Caco-2 (cell line): Measurements from ENCODE around the gene CLTC. TPM values are rescaled to one million over a fixed set of nuclear protein-coding genes. Genes with fewer than 3 reads are reported as not detected.

ENCODE experiments used
- BruUV-seq: library from RNA; stranded (reverse); fragments of 400-500 nt; replicated peaks from 2 replicates; lab custom pipeline; 2021; lab: Mats Ljungman, UMichigan
- CTCF ChIA-PET: fragments of 300-600 bp; sonication (Branson Sonifier 250); formaldehyde crosslinking; loops from one replicate; lab custom pipeline; 2022; ENCODE audit warnings: antibody characterized with exemption; lab: Charles Lee
- POLR2A ChIA-PET: fragments of 300-600 bp; sonication (Branson Sonifier 250); formaldehyde crosslinking; loops from one replicate; lab custom pipeline; 2022; ENCODE audit warnings: antibody characterized with exemption; lab: Charles Lee
- DNase-seq, 2 experiments: peaks; one replicate each; pipeline versions ENCODE4 v3.0.0 to v3.0.0-alpha.2; 2020 to 2022
- H3K27me3 ChIP-seq: replicated peaks from 2 replicates; pipeline ENCODE4 v1.6.0; 2011; ENCODE audit warnings: low read length; ENCODE audit not compliant: control insufficient read depth, insufficient read depth
- H3K36me3 ChIP-seq: 2 replicates; pipeline ENCODE4 v1.5.1; 2011; ENCODE audit warnings: low read length; ENCODE audit not compliant: control insufficient read depth, insufficient read depth
- H3K4me1 ChIP-seq: fragments of 250-450 bp; sonication (Bioruptor Pico); 2 replicates; pipeline ENCODE4 v1.5.1; 2020; ENCODE audit warnings: mild to moderate bottlenecking
- H3K4me3 ChIP-seq: 2 replicates; pipeline ENCODE4 v1.5.1; 2011; ENCODE audit warnings: low read depth, mild to moderate bottlenecking, control low read depth, low read length
- H3K9me3 ChIP-seq: fragments of 250-450 bp; sonication (Bioruptor Pico); 2 replicates; pipeline ENCODE4 v1.5.1; 2020; ENCODE audit warnings: mild to moderate bottlenecking, moderate library complexity
- H3K27ac Mint-ChIP-seq: one replicate; pipeline ENCODE4 v1.8.0; 2022; ENCODE audit warnings: mixed read lengths; ENCODE audit not compliant: unreplicated experiment
- H3K27me3 Mint-ChIP-seq: one replicate; pipeline ENCODE4 v1.8.0; 2022; ENCODE audit warnings: mixed read lengths; ENCODE audit not compliant: insufficient read depth, unreplicated experiment
- H3K36me3 Mint-ChIP-seq: one replicate; pipeline ENCODE4 v1.8.0; 2022; ENCODE audit warnings: mild to moderate bottlenecking, mixed read lengths; ENCODE audit not compliant: insufficient read depth, unreplicated experiment
- H3K4me1 Mint-ChIP-seq: one replicate; pipeline ENCODE4 v1.8.0; 2022; ENCODE audit warnings: low read depth, mixed read lengths; ENCODE audit not compliant: unreplicated experiment
- H3K4me3 Mint-ChIP-seq: one replicate; pipeline ENCODE4 v1.8.0; 2022; ENCODE audit warnings: mild to moderate bottlenecking, moderate library complexity, mixed read lengths; ENCODE audit not compliant: unreplicated experiment
- H3K9me3 Mint-ChIP-seq: one replicate; pipeline ENCODE4 v1.8.0; 2022; ENCODE audit warnings: mixed read lengths; ENCODE audit not compliant: unreplicated experiment
- CTCF ChIP-seq, 2 experiments: fragments of 200-600 bp in 1 of 2; IDR thresholded peaks; 1 replicate in 1 of 2; 2 replicates in 1 of 2; pipeline versions ENCODE4 v1.5.1 to v1.8.0; 2011 to 2022; ENCODE audit warnings: antibody characterized with exemption in 1 of 2, control low read depth in 1 of 2, inconsistent platforms in 1 of 2, low read depth in 1 of 2, low read length in 1 of 2, mild to moderate bottlenecking in 1 of 2, moderate library complexity in 1 of 2; ENCODE audit not compliant: insufficient read depth in 1 of 2, severe bottlenecking in 1 of 2, unreplicated experiment in 1 of 2
- intact Hi-C: fragments of 100-400 bp; cut with micrococcal nuclease; formaldehyde crosslinking; loops from one replicate; pipeline ENCODE4 v1.10.0; 2022; ENCODE audit not compliant: unreplicated experiment
- total RNA-seq: library from RNA; stranded (reverse); gene quantifications from 2 replicates; pipeline ENCODE4 v1.2.3, GENCODE V29; 2022

The CLTC gene
- total RNA-seq, 1 experiment from 2014 or later = 289 TPM

DNA sequence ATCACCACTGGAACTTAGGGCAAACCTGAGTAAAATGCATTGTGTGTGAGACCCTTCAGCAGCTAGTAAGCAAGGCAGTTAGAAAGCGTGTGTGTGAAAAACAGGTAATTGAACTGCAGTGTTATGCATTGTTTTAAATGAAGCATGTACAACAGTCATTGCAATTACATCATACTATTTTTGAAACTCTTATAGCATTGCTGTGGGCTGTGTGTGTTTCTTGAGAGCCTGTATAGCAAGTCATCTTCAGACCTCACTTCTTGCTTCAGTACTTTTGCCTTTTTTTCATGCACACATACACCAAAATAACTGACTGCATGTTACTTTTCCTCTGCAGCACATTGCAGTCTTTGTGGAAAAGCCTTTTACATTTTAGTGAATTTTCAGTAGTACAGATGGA lies 68.3 kb downstream of the CLTC start:
- CTCF ChIA-PET = no interaction called here
- H3K27ac Mint-ChIP-seq = peak overlapping the region; percentile 22

GRCh38 chr17:59688496-59688895 lies 68.8 kb downstream of the CLTC start:
- no peak overlapping the region for H3K4me3 ChIP-seq
- Mint-ChIP-seq H3K4me3 (no peak overlapping the region), H3K36me3 (peaks cover 100% of the 10 kb centered on the region), H3K4me1 (no peaks in the 10 kb centered on the region), H3K9me3 (no peaks in the 10 kb centered on the region), H3K27ac (no peak overlapping the region), H3K27me3 (no peaks in the 10 kb centered on the region)
- peaks cover 3% of the 10 kb centered on the region; the same call in 1 of the 2 replicates for H3K36me3 ChIP-seq
- CTCF ChIA-PET = no interaction called here
- H3K27me3 ChIP-seq = no peaks in the 10 kb centered on the region
- intact Hi-C loops = no loop called here
- POLR2A ChIA-PET = no interaction called here
- H3K9me3 ChIP-seq = no peaks in the 10 kb centered on the region
- BruUV-seq = no TSS peak
- DNase-seq = no peak
- TF ChIP-seq CTCF (IDR thresholded peaks at IDR 0.05; ENCODE audit: insufficient read depth in 1 of 2, low read depth in 1 of 2, low read length in 1 of 2, severe bottlenecking in 1 of 2, unreplicated experiment in 1 of 2) = no peak
- H3K4me1 ChIP-seq = no peaks in the 10 kb centered on the region

More for the DNA sequence above, 68.3 kb downstream of the CLTC start:
- BruUV-seq = no TSS peak
- no peak for DNase-seq
- Histone ChIP-seq H3K4me1 (no peaks in the 10 kb centered on the region), H3K4me3 (no peak overlapping the region), H3K9me3 (no peaks in the 10 kb centered on the region), H3K36me3 (peaks cover 3% of the 10 kb centered on the region; the same call in 1 of the 2 replicates), H3K27me3 (no peaks in the 10 kb centered on the region)
- no peaks in the 10 kb centered on the region for H3K9me3 Mint-ChIP-seq
- peaks cover 100% of the 10 kb centered on the region for H3K36me3 Mint-ChIP-seq
- H3K4me3 Mint-ChIP-seq = no peak overlapping the region
- intact Hi-C loops = no loop called here
- no peaks in the 10 kb centered on the region for H3K27me3 Mint-ChIP-seq
- TF ChIP-seq CTCF (IDR thresholded peaks at IDR 0.05; ENCODE audit: insufficient read depth in 1 of 2, low read depth in 1 of 2, low read length in 1 of 2, severe bottlenecking in 1 of 2, unreplicated experiment in 1 of 2) = no peak
- no peaks in the 10 kb centered on the region for H3K4me1 Mint-ChIP-seq
- POLR2A ChIA-PET = no interaction called here

GRCh38 chr17:59693582-59693981 lies 73.9 kb downstream of the CLTC start:
- Mint-ChIP-seq H3K9me3 (no peaks in the 10 kb centered on the region), H3K27ac (no peak overlapping the region), H3K27me3 (no peaks in the 10 kb centered on the region), H3K4me1 (no peaks in the 10 kb centered on the region), H3K36me3 (peaks cover 100% of the 10 kb centered on the region), H3K4me3 (no peak overlapping the region)
- intact Hi-C loops = no loop called here
- Histone ChIP-seq H3K9me3 (no peaks in the 10 kb centered on the region), H3K27me3 (no peaks in the 10 kb centered on the region), H3K36me3 (peaks cover 6% of the 10 kb centered on the region), H3K4me1 (no peaks in the 10 kb centered on the region), H3K4me3 (no peak overlapping the region)
- POLR2A ChIA-PET = no interaction called here
- no peak for TF ChIP-seq CTCF (IDR thresholded peaks at IDR 0.05; ENCODE audit: insufficient read depth in 1 of 2, low read depth in 1 of 2, low read length in 1 of 2, severe bottlenecking in 1 of 2, unreplicated experiment in 1 of 2)
- CTCF ChIA-PET = no interaction called here
- DNase-seq = no peak
- BruUV-seq = no TSS peak
